ENCODE data around the gene LRCH1. TPM values are rescaled to one million over a fixed set of nuclear protein-coding genes. Genes with fewer than 3 reads are reported as not detected.
"Not testable (repeated sequence)": the region's sequence is repeated elsewhere in the genome, so short reads cannot be mapped to it uniquely, and the experiment has no call there.

LRCH1 gene
- total RNA-seq, 1 donor from 2014 or later = 11.0 TPM

- no peak for DNase-seq
- no peak for ATAC-seq (ENCODE audit: poor library complexity)
- intact Hi-C loops (cut with DNase I) = no loop called here
Measured at GRCh38 chr13:46747031-46747820, 194.3 kb downstream of the LRCH1 start.

GRCh38 chr13:46748300-46748699, 195.3 kb downstream of the LRCH1 start:
- ATAC-seq (ENCODE audit: poor library complexity) = no peak
- DNase-seq = no peak
- intact Hi-C loops (cut with DNase I) = no loop called here

- intact Hi-C loops (cut with DNase I) = no loop called here
Measured at GRCh38 chr13:46749951-46750350, 197.0 kb downstream of the LRCH1 start.

GRCh38 chr13:46751811-46752635, 199.1 kb downstream of the LRCH1 start:
- ATAC-seq (ENCODE audit: poor library complexity) (peak; percentile 27), DNase-seq (no peak)
- intact Hi-C loops (cut with DNase I) = no loop called here

More at GRCh38 chr13:46749951-46750350, 197.0 kb downstream of the LRCH1 start:
- DNase-seq = no peak
- no peak for ATAC-seq (ENCODE audit: poor library complexity)

- DNase-seq (no peak), ATAC-seq (ENCODE audit: poor library complexity) (no peak)
- intact Hi-C loops (cut with DNase I) = no loop called here
Measured at GRCh38 chr13:46753137-46753536, 200.2 kb downstream of the LRCH1 start.

- DNase-seq (no peak), ATAC-seq (ENCODE audit: poor library complexity) (no peak)
- intact Hi-C loops (cut with DNase I) = no loop called here
Measured at GRCh38 chr13:46753917-46754316, 200.9 kb downstream of the LRCH1 start.

- DNase-seq = no peak
- ATAC-seq (ENCODE audit: poor library complexity) = no peak
- intact Hi-C loops (cut with DNase I) = no loop called here
Measured at GRCh38 chr13:46754812-46755211, 201.8 kb downstream of the LRCH1 start.

GRCh38 chr13:46755508-46755907, 202.5 kb downstream of the LRCH1 start:
- DNase-seq; intact Hi-C loops (cut with DNase I); ATAC-seq (ENCODE audit: poor library complexity): not testable (repeated sequence)

GRCh38 chr13:46756977-46757376, 204.0 kb downstream of the LRCH1 start:
- DNase-seq = no peak
- ATAC-seq (ENCODE audit: poor library complexity) = no peak
- intact Hi-C loops (cut with DNase I) = no loop called here

- ATAC-seq (ENCODE audit: poor library complexity) (no peak), DNase-seq (no peak)
- intact Hi-C loops (cut with DNase I) = no loop called here
Measured at GRCh38 chr13:46757640-46758039, 204.7 kb downstream of the LRCH1 start.

GRCh38 chr13:46759846-46760245, 206.9 kb downstream of the LRCH1 start:
- DNase-seq = no peak
- ATAC-seq (ENCODE audit: poor library complexity) = peak; percentile 41
- intact Hi-C loops (cut with DNase I) = no loop called here

GRCh38 chr13:46761174-46761573, 208.2 kb downstream of the LRCH1 start:
- ATAC-seq (ENCODE audit: poor library complexity) = no peak
- DNase-seq = no peak
- intact Hi-C loops (cut with DNase I) = no loop called here

- DNase-seq (no peak), ATAC-seq (ENCODE audit: poor library complexity) (no peak)
- intact Hi-C loops (cut with DNase I) = no loop called here
Measured at GRCh38 chr13:46761866-46762265, 208.9 kb downstream of the LRCH1 start.

- DNase-seq; intact Hi-C loops (cut with DNase I); ATAC-seq (ENCODE audit: poor library complexity): not testable (repeated sequence)
Measured at GRCh38 chr13:46769925-46770324, 217.0 kb downstream of the LRCH1 start.

GRCh38 chr13:46771693-46772092, 218.7 kb downstream of the LRCH1 start:
- no peak for DNase-seq
- ATAC-seq (ENCODE audit: poor library complexity) = no peak
- intact Hi-C loops (cut with DNase I) = no loop called here

GRCh38 chr13:46773541-46773940, 220.6 kb downstream of the LRCH1 start:
- DNase-seq (no peak), ATAC-seq (ENCODE audit: poor library complexity) (no peak)
- intact Hi-C loops (cut with DNase I) = no loop called here

GRCh38 chr13:46775385-46776107, 222.6 kb downstream of the LRCH1 start:
- peak; percentile 51 for ATAC-seq (ENCODE audit: poor library complexity)
- DNase-seq = no peak
- intact Hi-C loops (cut with DNase I) = no loop called here

- DNase-seq = no peak
- intact Hi-C loops (cut with DNase I) = no loop called here
- no peak for ATAC-seq (ENCODE audit: poor library complexity)
Measured at GRCh38 chr13:46778095-46778494, 225.1 kb downstream of the LRCH1 start.

- intact Hi-C loops (cut with DNase I) = no loop called here
- DNase-seq (no peak), ATAC-seq (ENCODE audit: poor library complexity) (no peak)
Measured at GRCh38 chr13:46778890-46779289, 225.9 kb downstream of the LRCH1 start.
